Liver (tissue), 3 donors: ENCODE results near the gene SREBF1.

Experiments
- CTCF ChIP-seq: fragments of 150-350 bp; IDR thresholded peaks from 2 replicates; pipeline ENCODE4 v1.5.1; 2017; ENCODE audit warnings: improper control_type of control experiment, low read depth, low read length; ENCODE audit not compliant: missing input control
- GABPA ChIP-seq, 2 donors: IDR thresholded peaks in 1 of 2; conservative IDR thresholded peaks in 1 of 2; 2 replicates each; pipeline ENCODE4 v1.6.1; 2016; ENCODE audit warnings: antibody characterized with exemption in 2 of 2, mild to moderate bottlenecking in 1 of 2, moderate library complexity in 1 of 2
- HNF4A ChIP-seq, 2 donors: conservative IDR thresholded peaks; 2 replicates each; pipeline ENCODE4 v1.6.1; 2016; ENCODE audit warnings: antibody characterized with exemption in 2 of 2, mild to moderate bottlenecking in 2 of 2
- JUND ChIP-seq, 2 donors: IDR thresholded peaks; 2 replicates each; pipeline ENCODE4 v1.6.1; 2016; ENCODE audit warnings: antibody characterized with exemption in 2 of 2
- RXRA ChIP-seq, 2 donors: IDR thresholded peaks; 2 replicates each; pipeline ENCODE4 v1.6.1; 2017 to 2018; ENCODE audit warnings: antibody characterized with exemption in 2 of 2, mild to moderate bottlenecking in 1 of 2
- SP1 ChIP-seq: IDR thresholded peaks from 2 replicates; pipeline ENCODE4 v1.6.1; 2018; ENCODE audit warnings: antibody characterized with exemption, mild to moderate bottlenecking
- YY1 ChIP-seq: IDR thresholded peaks from 2 replicates; pipeline ENCODE4 v1.6.1; 2016; ENCODE audit warnings: antibody characterized with exemption, mild to moderate bottlenecking
- TF ChIP-seq, protein P1 (sequence below): IDR thresholded peaks from 2 replicates; pipeline ENCODE4 v1.6.1; 2016; ENCODE audit warnings: antibody characterized with exemption, mild to moderate bottlenecking
- TF ChIP-seq, protein P2 (sequence below): IDR thresholded peaks from 2 replicates; pipeline ENCODE4 v1.6.1; 2016; ENCODE audit warnings: antibody characterized with exemption
- donor health status: healthy.
- donor health status: healthy.

GRCh38 chr17:17839791-17840707 is 3.3 kb upstream of the SREBF1 start:
- TF ChIP-seq CTCF, result no peak
- peak; percentile 6 to 64 for TF ChIP-seq HNF4A (conservative IDR thresholded peaks at IDR 0.05)
- TF ChIP-seq SP1, result peak; percentile 81
- TF ChIP-seq GABPA (IDR thresholded peaks at IDR 0.05 in 1 of 2, conservative IDR thresholded peaks at IDR 0.05 in 1 of 2), result peak in 1 of 2 donors; percentile 87
- TF ChIP-seq, protein P1, sequence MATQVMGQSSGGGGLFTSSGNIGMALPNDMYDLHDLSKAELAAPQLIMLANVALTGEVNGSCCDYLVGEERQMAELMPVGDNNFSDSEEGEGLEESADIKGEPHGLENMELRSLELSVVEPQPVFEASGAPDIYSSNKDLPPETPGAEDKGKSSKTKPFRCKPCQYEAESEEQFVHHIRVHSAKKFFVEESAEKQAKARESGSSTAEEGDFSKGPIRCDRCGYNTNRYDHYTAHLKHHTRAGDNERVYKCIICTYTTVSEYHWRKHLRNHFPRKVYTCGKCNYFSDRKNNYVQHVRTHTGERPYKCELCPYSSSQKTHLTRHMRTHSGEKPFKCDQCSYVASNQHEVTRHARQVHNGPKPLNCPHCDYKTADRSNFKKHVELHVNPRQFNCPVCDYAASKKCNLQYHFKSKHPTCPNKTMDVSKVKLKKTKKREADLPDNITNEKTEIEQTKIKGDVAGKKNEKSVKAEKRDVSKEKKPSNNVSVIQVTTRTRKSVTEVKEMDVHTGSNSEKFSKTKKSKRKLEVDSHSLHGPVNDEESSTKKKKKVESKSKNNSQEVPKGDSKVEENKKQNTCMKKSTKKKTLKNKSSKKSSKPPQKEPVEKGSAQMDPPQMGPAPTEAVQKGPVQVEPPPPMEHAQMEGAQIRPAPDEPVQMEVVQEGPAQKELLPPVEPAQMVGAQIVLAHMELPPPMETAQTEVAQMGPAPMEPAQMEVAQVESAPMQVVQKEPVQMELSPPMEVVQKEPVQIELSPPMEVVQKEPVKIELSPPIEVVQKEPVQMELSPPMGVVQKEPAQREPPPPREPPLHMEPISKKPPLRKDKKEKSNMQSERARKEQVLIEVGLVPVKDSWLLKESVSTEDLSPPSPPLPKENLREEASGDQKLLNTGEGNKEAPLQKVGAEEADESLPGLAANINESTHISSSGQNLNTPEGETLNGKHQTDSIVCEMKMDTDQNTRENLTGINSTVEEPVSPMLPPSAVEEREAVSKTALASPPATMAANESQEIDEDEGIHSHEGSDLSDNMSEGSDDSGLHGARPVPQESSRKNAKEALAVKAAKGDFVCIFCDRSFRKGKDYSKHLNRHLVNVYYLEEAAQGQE, result peak; percentile 58
- no peak for TF ChIP-seq JUND (IDR thresholded peaks at IDR 0.05)
- peak; percentile 52 for TF ChIP-seq YY1
- peak; percentile 79 to 80 for TF ChIP-seq RXRA (IDR thresholded peaks at IDR 0.05)
- TF ChIP-seq, protein P2, sequence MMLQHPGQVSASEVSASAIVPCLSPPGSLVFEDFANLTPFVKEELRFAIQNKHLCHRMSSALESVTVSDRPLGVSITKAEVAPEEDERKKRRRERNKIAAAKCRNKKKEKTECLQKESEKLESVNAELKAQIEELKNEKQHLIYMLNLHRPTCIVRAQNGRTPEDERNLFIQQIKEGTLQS, result no peak
